ENCODE data around the gene GAPDHS.

GAPDHS gene

DNA sequence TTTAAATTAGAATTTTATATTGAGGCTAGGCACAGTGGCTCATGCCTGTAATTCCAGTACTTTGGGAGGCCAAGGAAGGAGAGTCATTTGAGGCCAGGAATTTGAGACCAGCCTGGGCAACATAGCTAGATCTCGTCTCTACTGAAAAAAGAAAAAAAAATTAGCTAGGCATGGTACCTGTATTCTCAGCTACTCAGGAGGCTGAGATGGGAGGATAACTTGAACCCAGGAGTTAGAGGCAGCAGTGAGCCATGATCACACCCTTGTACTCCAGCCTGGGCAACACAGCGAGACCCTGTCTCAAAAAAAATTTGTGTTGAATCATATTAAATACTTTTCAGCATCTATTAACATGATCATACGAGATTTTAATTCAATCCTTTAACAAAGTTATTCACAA, 57.6 kb downstream of the GAPDHS start:
- no peak for FAIRE-seq
- no peak for DNase-seq (ENCODE audit: low spot score)

DNA sequence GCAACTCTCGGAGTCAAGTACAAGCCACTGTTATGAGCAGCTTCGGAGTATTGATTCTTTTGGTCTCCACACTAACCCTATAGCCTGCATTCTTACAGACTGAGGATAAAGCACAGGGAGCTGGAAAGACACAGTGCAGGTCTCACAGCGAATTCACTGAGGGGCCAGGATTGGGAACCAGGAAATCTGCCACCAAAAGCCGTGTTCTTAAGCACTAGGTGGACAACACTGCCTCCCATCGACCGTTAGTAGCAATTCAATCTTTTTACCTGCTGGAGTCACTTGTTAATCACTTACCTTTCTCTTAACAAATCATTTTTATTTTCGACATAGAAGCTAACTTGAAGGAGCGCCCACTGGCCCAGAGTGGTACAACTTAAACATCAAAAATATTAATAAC, 59.0 kb downstream of the GAPDHS start:
- FAIRE-seq (no peak), DNase-seq (ENCODE audit: low spot score) (no peak)
